Naive thymus-derived CD8-positive, alpha-beta T cell (primary cell): ENCODE results near the gene AGBL3. TPM values are rescaled to one million over a fixed set of nuclear protein-coding genes. Genes with fewer than 3 reads are reported as not detected.

Experiments used
- ATAC-seq, 2 donors: fragments of 150-1000 bp; cut with Tn5 transposase in 1 of 2; sonication (Bioruptor Pico), chemical (Tn5 transposase) in 1 of 2; 1 replicate in 1 of 2; 2 replicates in 1 of 2; pipeline ENCODE4 v1.10.0; 2021; ENCODE audit warnings: mild to moderate bottlenecking in 2 of 2, moderate library complexity in 2 of 2
- POLR2A ChIA-PET: fragments of 350-600 bp; sonication (Branson Sonifier 250); formaldehyde crosslinking; loops from one replicate; lab custom pipeline; 2021; ENCODE audit warnings: antibody characterized with exemption; lab: Charles Lee
- DNase-seq, 10 donors: peaks; one replicate each; pipeline versions ENCODE4 v3.0.0 to v3.0.0-alpha.2; 2020 to 2022
- H3K27ac Mint-ChIP-seq, 10 donors: one replicate each; pipeline ENCODE4 v1.8.0; 2020 to 2022; ENCODE audit warnings: mild to moderate bottlenecking in 10 of 10, mixed read lengths in 10 of 10, moderate library complexity in 4 of 10, inconsistent platforms in 1 of 10
- H3K27me3 Mint-ChIP-seq, 5 donors: one replicate each; pipeline ENCODE4 v1.8.0; 2021 to 2022; ENCODE audit warnings: mixed read lengths in 5 of 5
- H3K36me3 Mint-ChIP-seq, 3 donors: one replicate each; pipeline ENCODE4 v1.8.0; 2020 to 2022; ENCODE audit warnings: mixed read lengths in 3 of 3, mild to moderate bottlenecking in 2 of 3, inconsistent platforms in 1 of 3
- H3K4me1 Mint-ChIP-seq, 4 donors: one replicate each; pipeline ENCODE4 v1.8.0; 2021 to 2022; ENCODE audit warnings: mixed read lengths in 4 of 4
- H3K4me3 Mint-ChIP-seq, 10 donors: one replicate each; pipeline ENCODE4 v1.8.0; 2020 to 2022; ENCODE audit warnings: mild to moderate bottlenecking in 10 of 10, mixed read lengths in 10 of 10, moderate library complexity in 6 of 10, inconsistent platforms in 1 of 10
- H3K9me3 Mint-ChIP-seq, 9 donors: one replicate each; pipeline ENCODE4 v1.8.0; 2020 to 2022; ENCODE audit warnings: mixed read lengths in 9 of 9, mild to moderate bottlenecking in 3 of 9, inconsistent platforms in 1 of 9, moderate library complexity in 1 of 9
- polyA plus RNA-seq, 3 donors: library from polyadenylated mRNA; unstranded; fragments of 300-500 nt; fragmentation: Illumina TruSeq; gene quantifications; one replicate each; pipeline ENCODE4 v1.2.3, GENCODE V29; 2021
- total RNA-seq, 8 experiments: library from RNA in 2 of 8; stranded (reverse) in 2 of 8; gene quantifications; one replicate each; pipeline ENCODE4 v1.2.3 and lab custom pipeline; 2021 to 2026

The AGBL3 gene
- total and polyA plus RNA-seq, 5 experiments from 2014 or later: 1.8 to 12.7 (median 4.0) TPM

GRCh38 chr7:135154734-135155133 lies 168.4 kb downstream of the AGBL3 start:
- peaks cover 13 to 46% (median 33%) of the 10 kb centered on the region in 9 donors for H3K9me3 Mint-ChIP-seq
- POLR2A ChIA-PET: interaction anchor here (1.0 to 1.4 kb wide), 2 partner anchors 16 to 168 kb away, joined by 3 to 4 read pairs; partner anchors contain the start of genes AGBL3 and CYREN
- H3K27ac Mint-ChIP-seq: peak overlapping the region in 1 of 10 donors; percentile 43

GRCh38 chr7:135156290-135156689 lies 170.0 kb downstream of the AGBL3 start:
- Mint-ChIP-seq H3K27ac (peak overlapping the region in 2 of 10 donors; percentile 39 to 64), H3K4me1 (peaks cover 45 to 85% (median 79%) of the 10 kb centered on the region in 4 donors)

More at GRCh38 chr7:135154734-135155133, 168.4 kb downstream of the AGBL3 start:
- no peak for DNase-seq
- Mint-ChIP-seq H3K4me1 (peaks cover 38 to 86% (median 82%) of the 10 kb centered on the region in 4 donors), H3K27me3 (no peaks in the 10 kb centered on the region), H3K4me3 (peak overlapping the region in 5 of 10 donors; percentile 3 to 52 (median 43)), H3K36me3 (peaks cover 51 to 79% (median 57%) of the 10 kb centered on the region in 3 donors)
- ATAC-seq: no peak

DNA sequence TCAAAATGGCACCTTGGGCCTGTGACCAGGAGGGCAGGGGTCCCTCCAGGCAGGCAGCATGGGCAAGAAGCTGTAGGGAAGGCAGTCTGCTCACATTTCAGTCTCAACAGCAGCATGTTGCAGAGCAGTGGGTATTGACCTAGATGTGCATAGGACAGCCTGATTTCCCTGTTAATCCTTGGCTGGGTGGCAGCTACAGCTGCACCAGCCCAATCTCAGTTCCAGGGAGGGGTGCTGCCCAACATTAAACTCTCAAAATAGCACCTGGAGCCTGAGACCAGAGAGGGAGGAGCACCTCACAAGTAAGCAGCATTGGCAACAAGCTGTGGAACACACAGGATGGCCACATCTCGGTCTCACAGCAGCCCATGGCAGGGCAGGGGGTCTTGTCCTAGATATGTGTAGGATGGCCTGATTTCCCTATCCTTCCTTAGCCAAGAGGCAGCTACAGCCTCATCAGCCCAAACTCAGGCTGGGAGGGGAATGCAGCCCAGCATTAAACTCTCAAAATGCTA lies 171.9 kb downstream of the AGBL3 start:
- Mint-ChIP-seq H3K9me3 (peaks cover 15 to 50% (median 39%) of the 10 kb centered on the region in 9 donors), H3K27ac (peak overlapping the region in 6 of 10 donors; percentile 25 to 86 (median 67)), H3K4me3 (no peak overlapping the region), H3K36me3 (peaks cover 42 to 79% (median 66%) of the 10 kb centered on the region in 3 donors), H3K27me3 (no peaks in the 10 kb centered on the region), H3K4me1 (peaks cover 40 to 84% (median 77%) of the 10 kb centered on the region in 4 donors)
- ATAC-seq: no peak
- POLR2A ChIA-PET: interaction anchor here (0.5 to 5.7 kb wide), 4 partner anchors 9 to 171 kb away, joined by 3 to 45 read pairs (median 12); partner anchors contain the start of genes AGBL3 and TMEM140
- no peak for DNase-seq

More at GRCh38 chr7:135156290-135156689, 170.0 kb downstream of the AGBL3 start:
- peak overlapping the region in 1 of 10 donors; percentile 3 for H3K4me3 Mint-ChIP-seq
- H3K9me3 Mint-ChIP-seq: peaks cover 13 to 46% (median 33%) of the 10 kb centered on the region in 9 donors
- ATAC-seq (no peak), DNase-seq (no peak)
- H3K27me3 Mint-ChIP-seq: no peaks in the 10 kb centered on the region
- POLR2A ChIA-PET: interaction anchor here (0.9 to 2.9 kb wide), 2 partner anchors 10 to 12 kb away, joined by 4 to 16 read pairs; no protein-coding TSS in a partner anchor
- H3K36me3 Mint-ChIP-seq: peaks cover 55 to 81% (median 67%) of the 10 kb centered on the region in 3 donors

DNA sequence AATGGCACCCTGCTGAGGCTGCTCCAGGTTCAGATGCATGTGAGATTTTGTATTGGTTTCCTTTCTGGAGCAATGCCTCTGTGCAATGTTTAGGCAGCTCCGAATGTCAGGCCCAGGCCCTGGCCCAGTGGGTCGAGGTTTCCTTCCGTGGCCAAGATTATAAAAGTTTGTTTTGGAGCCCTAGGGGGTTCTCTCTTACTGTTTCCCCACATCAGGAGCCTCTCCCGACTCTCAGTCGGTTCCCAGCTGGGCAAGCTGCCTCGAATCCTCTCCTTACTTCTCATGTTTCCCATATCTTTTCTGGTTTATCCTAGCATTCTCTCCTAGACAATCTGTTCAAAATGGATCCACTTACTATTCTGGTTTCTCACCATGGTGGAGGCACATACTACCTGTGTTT lies 172.6 kb downstream of the AGBL3 start:
- Mint-ChIP-seq H3K4me3 (peak overlapping the region in 3 of 10 donors; percentile 20 to 36 (median 33)), H3K36me3 (peaks cover 38 to 75% (median 61%) of the 10 kb centered on the region in 3 donors), H3K4me1 (peaks cover 36 to 78% (median 74%) of the 10 kb centered on the region in 4 donors), H3K27ac (peak overlapping the region in 8 of 10 donors; percentile 25 to 86 (median 68)), H3K27me3 (no peaks in the 10 kb centered on the region), H3K9me3 (peaks cover 15 to 43% (median 35%) of the 10 kb centered on the region in 9 donors)
- ATAC-seq (no peak), DNase-seq (no peak)
- POLR2A ChIA-PET: interaction anchor here (0.5 to 5.7 kb wide), 4 partner anchors 10 to 172 kb away, joined by 3 to 45 read pairs (median 12); partner anchors contain the start of genes AGBL3 and TMEM140

- Mint-ChIP-seq H3K36me3 (peaks cover 32 to 71% (median 56%) of the 10 kb centered on the region in 3 donors), H3K27ac (peak overlapping the region in 7 of 10 donors; percentile 71 to 86 (median 79)), H3K9me3 (peaks cover 11 to 37% (median 29%) of the 10 kb centered on the region in 9 donors), H3K27me3 (no peaks in the 10 kb centered on the region), H3K4me3 (peak overlapping the region in 4 of 10 donors; percentile 9 to 44 (median 22)), H3K4me1 (peaks cover 33 to 77% (median 74%) of the 10 kb centered on the region in 4 donors)
- DNase-seq (no peak), ATAC-seq (no peak)
- POLR2A ChIA-PET: interaction anchor here (0.6 to 5.7 kb wide), 2 partner anchors 10 to 38 kb away, joined by 3 to 45 read pairs; partner anchors contain the start of gene TMEM140
Measured at GRCh38 chr7:135159359-135160085, 173.2 kb downstream of the AGBL3 start.

DNA sequence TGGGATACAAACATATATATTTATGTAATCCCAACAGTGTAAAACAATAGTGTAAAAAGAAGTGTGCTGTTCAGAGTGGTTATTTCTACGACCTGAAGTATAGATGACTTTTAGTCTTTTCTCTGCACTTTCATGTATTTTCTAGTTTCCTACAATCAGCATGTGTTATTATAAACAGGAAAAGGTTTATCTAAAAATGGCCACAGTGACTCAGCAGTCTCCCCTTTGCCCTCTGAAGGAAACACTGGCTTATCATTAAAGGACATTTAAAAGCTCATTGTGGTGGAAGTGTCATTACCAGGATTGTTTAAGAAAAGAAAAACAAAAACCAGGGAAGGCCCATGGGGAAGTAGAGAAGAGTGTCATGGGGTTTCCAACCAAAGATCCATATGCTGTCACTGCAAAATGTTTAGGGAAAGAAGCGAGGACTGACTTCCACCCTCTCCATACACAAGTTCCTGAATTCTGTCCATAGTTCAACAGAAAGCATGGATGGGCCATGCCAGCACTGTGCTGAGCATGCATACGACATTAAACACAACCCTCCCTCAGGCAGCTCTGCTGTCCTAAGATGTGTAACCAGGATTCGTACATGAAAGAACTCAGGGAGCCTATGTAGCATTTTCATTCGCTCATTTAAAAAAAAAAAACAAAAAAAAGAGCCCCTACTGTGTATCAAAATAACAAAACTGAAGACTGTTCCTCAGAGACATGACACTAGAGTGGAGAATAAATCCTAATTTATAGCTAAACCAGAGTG lies 174.0 kb downstream of the AGBL3 start:
- peak overlapping the region in 6 of 10 donors; percentile 7 to 62 (median 32) for H3K4me3 Mint-ChIP-seq
- peak overlapping the region; percentile 6 to 87 (median 74) for H3K27ac Mint-ChIP-seq
- H3K9me3 Mint-ChIP-seq: peaks cover 6 to 29% (median 21%) of the 10 kb centered on the region in 9 donors
- H3K27me3 Mint-ChIP-seq: no peaks in the 10 kb centered on the region
- H3K36me3 Mint-ChIP-seq: peaks cover 24 to 63% (median 57%) of the 10 kb centered on the region in 3 donors
- ATAC-seq (peak in 1 of 2 donors; percentile 20), DNase-seq (no peak)
- POLR2A ChIA-PET: interaction anchor here (0.6 to 5.7 kb wide), 5 partner anchors 9 to 97 kb away, joined by 3 to 45 read pairs (median 4); partner anchors contain the start of genes CYREN and TMEM140
- H3K4me1 Mint-ChIP-seq: peaks cover 33 to 76% (median 71%) of the 10 kb centered on the region in 4 donors

GRCh38 chr7:135160858-135161653 lies 174.7 kb downstream of the AGBL3 start:
- no peak for ATAC-seq

GRCh38 chr7:135161669-135162068 lies 175.4 kb downstream of the AGBL3 start:
- no peak for DNase-seq
- H3K4me3 Mint-ChIP-seq: no peak overlapping the region
- POLR2A ChIA-PET: interaction anchor here (0.6 to 5.7 kb wide), 2 partner anchors 12 to 163 kb away, joined by 3 to 45 read pairs; partner anchors contain the start of gene TMEM140
- H3K9me3 Mint-ChIP-seq: peaks cover 2 to 15% (median 7%) of the 10 kb centered on the region in 9 donors
- H3K36me3 Mint-ChIP-seq: peaks cover 10 to 56% (median 55%) of the 10 kb centered on the region in 3 donors
- H3K27ac Mint-ChIP-seq: peak overlapping the region in 9 of 10 donors; percentile 5 to 86 (median 56)
- H3K27me3 Mint-ChIP-seq: no peaks in the 10 kb centered on the region
- ATAC-seq: no peak
- H3K4me1 Mint-ChIP-seq: peaks cover 33 to 84% (median 80%) of the 10 kb centered on the region in 4 donors

More at GRCh38 chr7:135160858-135161653, 174.7 kb downstream of the AGBL3 start:
- peak overlapping the region in 3 of 10 donors; percentile 7 to 31 (median 30) for H3K4me3 Mint-ChIP-seq
- no peaks in the 10 kb centered on the region for H3K27me3 Mint-ChIP-seq
- no peak for DNase-seq
- H3K27ac Mint-ChIP-seq: peak overlapping the region; percentile 55 to 87 (median 78)
- POLR2A ChIA-PET: interaction anchor here (0.6 to 5.7 kb wide), 5 partner anchors 8 to 163 kb away, joined by 3 to 45 read pairs (median 4); partner anchors contain the start of genes CYREN and TMEM140
- H3K4me1 Mint-ChIP-seq: peaks cover 33 to 80% (median 76%) of the 10 kb centered on the region in 4 donors
- peaks cover 5 to 22% (median 14%) of the 10 kb centered on the region in 9 donors for H3K9me3 Mint-ChIP-seq
- peaks cover 16 to 58% (median 56%) of the 10 kb centered on the region in 3 donors for H3K36me3 Mint-ChIP-seq

GRCh38 chr7:135162382-135163001 lies 176.2 kb downstream of the AGBL3 start:
- H3K4me1 Mint-ChIP-seq: peaks cover 35 to 84% (median 81%) of the 10 kb centered on the region in 4 donors
- H3K4me3 Mint-ChIP-seq: peak overlapping the region in 2 of 10 donors; percentile 7 to 18
- H3K36me3 Mint-ChIP-seq: peaks cover 6 to 50% (median 49%) of the 10 kb centered on the region in 3 donors
- H3K27me3 Mint-ChIP-seq: no peaks in the 10 kb centered on the region
- ATAC-seq (no peak), DNase-seq (no peak)
- POLR2A ChIA-PET: interaction anchor here (5.7 kb wide), 1 partner anchor 13 kb away, joined by 45 read pairs; the partner anchor contains the start of gene TMEM140
- H3K9me3 Mint-ChIP-seq: peaks cover 0 to 10% (median 2%) of the 10 kb centered on the region in 9 donors
- peak overlapping the region in 9 of 10 donors; percentile 13 to 86 (median 55) for H3K27ac Mint-ChIP-seq
